H1 (cell line): Measurements from ENCODE around the gene CSGALNACT2. TPM values are rescaled to one million over a fixed set of nuclear protein-coding genes. Genes with fewer than 3 reads are reported as not detected.

Experiments used
- CTCF ChIA-PET: fragments of 300-600 bp; sonication (Branson Sonifier 250); formaldehyde crosslinking; loops from one replicate; lab custom pipeline; 2021; ENCODE audit not compliant: partially characterized antibody; lab: Charles Lee
- POLR2A ChIA-PET: fragments of 300-600 bp; sonication (Branson Sonifier 250); formaldehyde crosslinking; loops from one replicate; lab custom pipeline; 2021; ENCODE audit warnings: inconsistent platforms; ENCODE audit not compliant: partially characterized antibody; lab: Charles Lee
- DNase-seq, 2 experiments: peaks; one replicate each; pipeline versions ENCODE4 v3.0.0 to v3.0.0-alpha.2; 2010 to 2022; ENCODE audit warnings: low spot score in 2 of 2, low read depth in 1 of 2, mixed read lengths in 1 of 2
- FAIRE-seq: peaks from 2 replicates; lab custom pipeline; 2011; peaks lifted over from hg19 to GRCh38; lab: Jason Lieb, UNC
- H2AFZ ChIP-seq: 2 replicates; pipeline ENCODE4 v1.8.1; 2012; ENCODE audit warnings: low read length, inconsistent platforms
- H2AK5ac ChIP-seq: 2 replicates; pipeline ENCODE4 v1.6.1; 2013; ENCODE audit warnings: low read depth, low read length
- H2BK120ac ChIP-seq: replicated peaks from 2 replicates; pipeline ENCODE3; 2013; ENCODE audit warnings: low read depth, low read length, inconsistent platforms
- H2BK12ac ChIP-seq: 2 replicates; pipeline ENCODE4 v1.6.1; 2013; ENCODE audit warnings: low read depth, low read length
- H2BK15ac ChIP-seq: 2 replicates; pipeline ENCODE4 v1.6.1; 2013; ENCODE audit warnings: low read length
- H2BK20ac ChIP-seq: 2 replicates; pipeline ENCODE4 v1.6.1; 2013; ENCODE audit warnings: low read length
- H2BK5ac ChIP-seq: 2 replicates; pipeline ENCODE4 v1.6.1; 2013; ENCODE audit warnings: low read depth, low read length
- H3K14ac ChIP-seq: 2 replicates; pipeline ENCODE4 v1.6.1; 2013; ENCODE audit warnings: inconsistent platforms; ENCODE audit not compliant: insufficient read length
- H3K18ac ChIP-seq: 2 replicates; pipeline ENCODE4 v1.6.1; 2013; ENCODE audit warnings: low read length; ENCODE audit errors: extremely low read depth
- H3K23ac ChIP-seq: 2 replicates; pipeline ENCODE4 v1.6.1; 2013; ENCODE audit warnings: inconsistent platforms; ENCODE audit not compliant: insufficient read length
- H3K23me2 ChIP-seq: 2 replicates; pipeline ENCODE4 v1.6.1; 2013; ENCODE audit warnings: low read depth, low read length
- H3K27ac ChIP-seq: 2 replicates; pipeline ENCODE4 v1.6.1; 2011; ENCODE audit warnings: low read depth, low read length, inconsistent platforms
- H3K27me3 ChIP-seq, 4 experiments: replicated peaks in 1 of 4; 1 replicate in 1 of 4; 2 replicates in 3 of 4; pipeline versions ENCODE4 v1.6.1 to v1.8.1; 2011 to 2013; ENCODE audit warnings: low read length in 3 of 4, mild to moderate bottlenecking in 3 of 4, inconsistent platforms in 2 of 4, mixed read lengths in 2 of 4, moderate library complexity in 1 of 4; ENCODE audit not compliant: control insufficient read depth in 3 of 4, insufficient read depth in 3 of 4; ENCODE audit errors: extremely low read depth in 1 of 4
- H3K36me3 ChIP-seq, 4 experiments: 2 replicates each; pipeline versions ENCODE4 v1.6.1 to v1.8.1; 2011 to 2013; ENCODE audit warnings: mild to moderate bottlenecking in 4 of 4, low read length in 3 of 4, moderate library complexity in 2 of 4, control low read depth in 1 of 4, inconsistent platforms in 1 of 4; ENCODE audit not compliant: insufficient read depth in 4 of 4, control insufficient read depth in 2 of 4
- H3K4ac ChIP-seq: replicated peaks from 2 replicates; pipeline ENCODE3; 2013; ENCODE audit warnings: low read length, low read depth, mixed read lengths, inconsistent platforms; ENCODE audit not compliant: insufficient read length
- H3K4me1 ChIP-seq, 4 experiments: replicated peaks in 1 of 4; 1 replicate in 1 of 4; 2 replicates in 3 of 4; pipeline versions ENCODE4 v1.6.1 to v1.8.1; 2011 to 2013; ENCODE audit warnings: low read length in 3 of 4, inconsistent platforms in 2 of 4, mixed read lengths in 1 of 4; ENCODE audit not compliant: insufficient read depth in 4 of 4, control insufficient read depth in 3 of 4
- H3K4me2 ChIP-seq, 2 experiments: 2 replicates each; pipeline versions ENCODE4 v1.6.1 to v1.8.1; 2011 to 2013; ENCODE audit warnings: low read depth in 2 of 2, low read length in 2 of 2, control low read depth in 1 of 2, inconsistent platforms in 1 of 2, mild to moderate bottlenecking in 1 of 2; ENCODE audit not compliant: insufficient read depth in 1 of 2
- H3K4me3 ChIP-seq, 4 experiments: fragments of 200-600, 300-600 bp in 1 of 4; sonication (generic), shearing (Covaris generic), sonication (Bioruptor Twin) in 1 of 4; 2 replicates each; pipeline versions ENCODE4 v1.5.1 to v1.8.1; 2011 to 2016; ENCODE audit warnings: low read length in 4 of 4, low read depth in 3 of 4, control low read depth in 2 of 4, inconsistent platforms in 2 of 4, mild to moderate bottlenecking in 2 of 4, mixed read lengths in 1 of 4, moderate library complexity in 1 of 4; ENCODE audit not compliant: insufficient read depth in 2 of 4; ENCODE audit errors: extremely low read depth in 1 of 4
- H3K56ac ChIP-seq: replicated peaks from 2 replicates; pipeline ENCODE3; 2013; ENCODE audit warnings: low read depth, mild to moderate bottlenecking, mixed read lengths, low read length, inconsistent platforms; ENCODE audit not compliant: insufficient read length
- H3K79me1 ChIP-seq: 2 replicates; pipeline ENCODE4 v1.6.1; 2013; ENCODE audit warnings: low read depth, low read length, control low read depth
- H3K79me2 ChIP-seq, 2 experiments: 2 replicates each; pipeline versions ENCODE4 v1.6.1 to v1.8.1; 2012 to 2013; ENCODE audit warnings: low read length in 2 of 2, mild to moderate bottlenecking in 2 of 2, inconsistent platforms in 1 of 2; ENCODE audit not compliant: insufficient read depth in 2 of 2, control insufficient read depth in 1 of 2
- H3K9ac ChIP-seq, 4 experiments: replicated peaks in 1 of 4; 1 replicate in 1 of 4; 2 replicates in 3 of 4; pipeline versions ENCODE4 v1.6.1 to v1.8.1; 2011 to 2013; ENCODE audit warnings: low read depth in 3 of 4, low read length in 3 of 4, control low read depth in 2 of 4, mild to moderate bottlenecking in 2 of 4, moderate library complexity in 2 of 4, inconsistent platforms in 1 of 4; ENCODE audit errors: extremely low read depth in 1 of 4
- H3K9me3 ChIP-seq, 2 experiments: 2 replicates each; pipeline versions ENCODE4 v1.6.1 to v1.8.1; 2012 to 2013; ENCODE audit warnings: mild to moderate bottlenecking in 2 of 2, moderate library complexity in 2 of 2, control low read depth in 1 of 2, inconsistent platforms in 1 of 2, low read depth in 1 of 2, low read length in 1 of 2, mixed read lengths in 1 of 2; ENCODE audit not compliant: insufficient read depth in 2 of 2
- H4K20me1 ChIP-seq, 2 experiments: replicated peaks in 1 of 2; 2 replicates each; pipeline versions ENCODE3 to v1.8.1; 2011 to 2013; ENCODE audit warnings: inconsistent platforms in 2 of 2, low read length in 2 of 2, mild to moderate bottlenecking in 1 of 2; ENCODE audit not compliant: insufficient read depth in 2 of 2, control insufficient read depth in 1 of 2
- H4K5ac ChIP-seq: 2 replicates; pipeline ENCODE4 v1.6.1; 2013; ENCODE audit warnings: low read length, low read depth, mixed read lengths, inconsistent platforms; ENCODE audit not compliant: insufficient read length
- H4K8ac ChIP-seq: 2 replicates; pipeline ENCODE4 v1.8.0; 2013; ENCODE audit warnings: mild to moderate bottlenecking, moderate library complexity, low read length, inconsistent platforms; ENCODE audit not compliant: insufficient read depth; ENCODE audit errors: extremely low read depth
- H4K91ac ChIP-seq: replicated peaks from 2 replicates; pipeline ENCODE3; 2013; ENCODE audit warnings: low read length, mixed read lengths, inconsistent platforms; ENCODE audit not compliant: insufficient read length
- CBX5 ChIP-seq: fragments of 300-800, 300-1000 bp; sonication (generic); IDR thresholded peaks from 2 replicates; pipeline ENCODE4 v1.7.1; 2016; ENCODE audit warnings: antibody characterized with exemption, low read length, low read depth
- KDM1A ChIP-seq: fragments of 200-600, 300-600 bp; sonication (generic); IDR thresholded peaks from 2 replicates; pipeline ENCODE4 v1.7.1; 2016; ENCODE audit warnings: mild to moderate bottlenecking, low read length, borderline replicate concordance
- KDM5A ChIP-seq: fragments of 200-600 bp; IDR thresholded peaks from 2 replicates; pipeline ENCODE4 v1.7.1; 2012; ENCODE audit warnings: mild to moderate bottlenecking, low read length, inconsistent platforms, mixed read lengths
- RNF2 ChIP-seq: fragments of 200-900, 300-1000 bp; sonication (generic); IDR thresholded peaks from 2 replicates; pipeline ENCODE4 v1.7.1; 2016; ENCODE audit warnings: borderline replicate concordance, low read depth, mild to moderate bottlenecking, antibody characterized with exemption, low read length; ENCODE audit not compliant: poor library complexity, severe bottlenecking; ENCODE audit errors: missing control alignments
- TCF12 ChIP-seq: IDR thresholded peaks from 2 replicates; pipeline ENCODE4 v1.6.1; 2011; ENCODE audit warnings: low read depth, mild to moderate bottlenecking, low read length
- WGBS, 2 experiments: shearing (Covaris generic) in 1 of 2; methylation state at CpG; one replicate each; pipeline versions ENCODE4 v1.1.6 to v1.1.7; 2013 to 2015; ENCODE audit warnings: low lambda C conversion rate in 2 of 2, mixed read lengths in 2 of 2, inconsistent platforms in 1 of 2, low coverage in 1 of 2, missing lambda C conversion rate in 1 of 2; ENCODE audit not compliant: insufficient replicate concordance in 2 of 2, insufficient coverage in 1 of 2, insufficient read length in 1 of 2; ENCODE audit errors: extremely low coverage in 1 of 2, missing lambda C conversion rate in 1 of 2; 5-methylcytosine and 5-hydroxymethylcytosine counted together
- polyA plus RNA-seq, 7 experiments: library from polyadenylated mRNA; depleted of rRNA in 3 of 7; stranded (reverse) in 5 of 7; unstranded in 2 of 7; fragments of >200 nt in 5 of 7; fragments of 200-250 nt in 2 of 7; gene quantifications; 1 replicate in 5 of 7; 2 replicates in 1 of 7; 4 replicates in 1 of 7; pipeline versions ENCODE4 v1.2.1 to v1.2.3, GENCODE V29; 2011 to 2013; ENCODE audit warnings: missing spikeins in 2 of 7, mixed read lengths in 2 of 7
- total RNA-seq: library from RNA; stranded (reverse); fragmentation: NEBNext Ultra II Directional; extraction: Animal tissue kit (Norgen Biotek cat#: 25700); gene quantifications from 2 replicates; pipeline ENCODE4 v1.2.1, GENCODE V29; 2021

CSGALNACT2 gene
- total and polyA plus RNA-seq, 2 of the 8 experiments (the other 6 are each of a cell fraction or from before 2014, with no cell fraction given), result 2.6 to 5.3 TPM

DNA sequence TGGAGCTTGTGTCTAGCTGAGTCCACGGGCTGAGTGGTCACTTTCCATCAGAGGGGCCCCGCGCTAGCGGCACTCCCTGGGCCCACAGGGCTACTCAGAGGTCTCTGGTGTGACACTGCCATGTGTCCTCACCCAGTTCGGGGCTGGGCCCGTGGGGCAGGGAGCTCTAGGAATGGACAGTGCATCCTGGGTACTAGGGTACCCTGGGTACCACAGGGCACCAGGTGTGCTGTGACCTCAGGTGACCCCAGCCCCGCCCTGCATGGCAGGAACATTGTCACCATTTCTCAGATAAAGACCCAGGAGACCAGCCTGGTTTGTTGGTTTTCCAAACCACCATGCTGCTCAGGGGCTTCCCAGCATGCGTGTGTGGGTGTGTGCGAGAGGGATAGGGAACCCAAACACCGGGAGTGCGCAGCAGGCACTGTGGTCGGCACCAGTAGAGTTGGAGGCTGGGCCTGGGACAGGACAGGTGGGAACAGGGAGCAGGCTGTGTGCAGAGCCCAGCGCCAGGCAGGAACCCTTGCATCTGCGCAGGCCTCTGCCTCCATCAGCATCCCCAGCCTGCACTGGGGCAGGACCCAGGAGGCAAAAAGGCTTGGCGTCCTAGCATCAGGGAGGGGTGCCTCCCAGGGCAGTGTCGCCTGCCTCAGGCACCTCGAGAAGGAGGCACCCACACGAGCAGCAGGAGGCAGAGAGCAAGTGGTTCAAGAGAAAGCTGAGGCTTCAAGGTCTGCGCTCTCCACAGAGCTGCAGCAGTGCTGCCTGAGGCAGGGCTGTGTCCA, 19.4 kb upstream of the CSGALNACT2 start:
- 84% methylated on average over 17 of the region's 19 CpGs; no CpG with 5 or more reads in 1 of the 2 experiments for WGBS, 2 experiments
- CTCF ChIA-PET, result interaction anchor here (1.2 kb wide), 1 partner anchor 13 kb away, joined by 4 read pairs; no protein-coding TSS in a partner anchor
- no peak overlapping the region for H3K9ac ChIP-seq

More for the DNA sequence above, 19.4 kb upstream of the CSGALNACT2 start:
- POLR2A ChIA-PET, result interaction anchor here (0.6 kb wide), 1 partner anchor 289 kb away, joined by 3 read pairs; no protein-coding TSS in a partner anchor
- Histone ChIP-seq H2AK5ac (no peak overlapping the region), H3K4ac (no peak overlapping the region), H3K4me3 (no peak overlapping the region), H3K4me1 (no peaks in the 10 kb centered on the region), H2BK12ac (no peak overlapping the region), H3K36me3 (no peaks in the 10 kb centered on the region), H2BK15ac (no peak overlapping the region), H3K4me2 (no peak overlapping the region), H3K27ac (no peak overlapping the region; the same call in 1 of the 2 replicates), H3K79me1 (no peaks in the 10 kb centered on the region), H4K5ac (no peak overlapping the region), H2BK120ac (no peak overlapping the region), H3K79me2 (no peaks in the 10 kb centered on the region), H4K20me1 (peaks cover 0 to 3% of the 10 kb centered on the region in 2 experiments), H3K23me2 (no peaks in the 10 kb centered on the region), H2AFZ (no peak overlapping the region), H3K56ac (no peak overlapping the region), H3K27me3 (no peaks in the 10 kb centered on the region), H3K9me3 (no peaks in the 10 kb centered on the region), H3K18ac (no peak overlapping the region), H3K14ac (no peak overlapping the region), H2BK20ac (no peak overlapping the region), H2BK5ac (no peak overlapping the region), H3K23ac (no peak overlapping the region), H4K8ac (no peak overlapping the region), H4K91ac (no peak overlapping the region)
- FAIRE-seq (no peak), DNase-seq (no peak)
- TF ChIP-seq CBX5 (no peak), KDM1A (no peak), TCF12 (no peak), KDM5A (no peak), RNF2 (no peak)
